SIG-M5 treated with dmso at 0.1 percent for 504 hours (cell line): ENCODE data around the gene A2ML1.
"Not testable (repeated sequence)": the region's sequence is repeated elsewhere in the genome, so short reads cannot be mapped to it uniquely, and the experiment has no call there.

Experiments used
- DNase-seq: peaks from one replicate; lab custom pipeline; 2025; ENCODE audit not compliant: unreplicated experiment; lab: John Stamatoyannopoulos, UW

A2ML1 gene

DNA sequence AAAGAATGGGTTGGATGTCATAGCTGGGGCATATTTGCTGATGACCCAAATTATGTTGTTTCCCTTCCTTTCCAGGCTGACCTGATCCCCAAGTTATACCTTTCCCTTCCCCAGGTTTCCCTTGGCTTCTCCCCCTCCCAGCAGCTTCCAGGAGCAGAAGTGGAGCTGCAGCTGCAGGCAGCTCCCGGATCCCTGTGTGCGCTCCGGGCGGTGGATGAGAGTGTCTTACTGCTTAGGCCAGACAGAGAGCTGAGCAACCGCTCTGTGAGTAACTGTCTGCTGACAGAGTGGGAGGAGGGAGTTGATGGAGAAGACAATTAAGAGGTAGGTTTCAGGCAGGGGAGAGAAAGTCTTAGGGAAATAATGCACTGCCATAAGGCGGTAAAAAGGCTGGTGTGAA, 25.0 kb downstream of the A2ML1 start:
- no peak for DNase-seq

GRCh38 chr12:8849876-8850275, 27.5 kb downstream of the A2ML1 start:
- peak; percentile 49 for DNase-seq

DNA sequence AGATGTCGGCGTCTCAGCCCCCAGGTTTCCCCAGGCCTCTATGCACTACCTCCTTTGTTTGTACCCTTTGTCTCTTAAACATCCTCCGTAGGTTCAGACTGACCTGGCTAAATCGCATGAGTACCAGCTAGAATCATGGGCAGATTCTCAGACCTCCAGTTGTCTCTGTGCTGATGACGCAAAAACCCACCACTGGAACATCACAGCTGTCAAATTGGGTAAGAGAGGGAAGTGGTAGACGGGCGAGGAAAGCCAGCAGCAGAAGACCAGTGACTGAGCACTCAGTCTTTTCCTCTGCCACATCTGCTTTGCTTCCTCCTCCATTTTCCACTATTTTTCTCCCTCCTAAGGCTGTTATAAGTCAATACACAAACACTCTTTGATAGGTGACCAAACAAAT, 29.7 kb downstream of the A2ML1 start:
- peak; percentile 49 for DNase-seq

GRCh38 chr12:8855891-8856290, 33.5 kb downstream of the A2ML1 start:
- no peak for DNase-seq

DNA sequence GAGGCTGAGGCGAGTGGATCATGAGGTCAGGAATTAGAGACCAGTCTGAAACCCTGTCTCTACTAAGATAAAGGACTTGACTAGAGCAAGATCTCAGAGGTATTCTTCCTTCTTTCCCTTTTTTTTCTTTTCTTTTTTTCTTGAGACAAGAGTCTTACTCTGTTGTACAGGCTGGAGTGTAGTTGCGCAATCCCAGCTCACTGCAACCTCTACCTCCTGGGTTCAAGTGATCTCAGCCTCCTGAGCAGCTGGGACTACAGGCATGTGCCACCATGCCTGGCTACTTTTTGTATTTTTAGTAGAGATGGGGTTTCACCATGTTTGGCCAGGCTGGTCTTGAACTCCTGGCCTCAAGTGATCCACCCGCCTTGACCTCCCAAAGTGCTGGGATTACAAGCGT, 37.0 kb downstream of the A2ML1 start:
- not testable (repeated sequence) for DNase-seq

GRCh38 chr12:8860165-8860961, 37.9 kb downstream of the A2ML1 start:
- DNase-seq = peak; percentile 65

- DNase-seq = no peak
Observed at GRCh38 chr12:8866429-8866828, 44.0 kb downstream of the A2ML1 start.

DNA sequence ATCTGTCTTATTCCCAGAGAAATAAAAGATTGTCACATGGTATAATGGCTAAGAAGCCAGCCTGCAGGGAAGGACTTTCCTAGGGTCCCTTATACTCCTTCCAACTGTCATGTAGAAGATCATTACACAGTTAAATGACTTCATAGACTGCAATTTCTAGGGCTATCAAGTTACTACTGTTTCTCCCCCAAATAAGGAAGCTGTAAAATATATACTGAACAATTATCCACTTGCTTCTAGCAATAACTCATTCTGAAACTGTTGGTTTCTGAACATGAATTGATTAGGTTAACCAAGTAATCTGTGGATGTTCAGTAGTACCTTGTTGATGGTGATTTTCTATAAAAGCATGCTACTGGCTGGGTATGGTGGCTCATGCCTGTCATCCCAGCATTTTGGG, 44.6 kb downstream of the A2ML1 start:
- DNase-seq = no peak

DNA sequence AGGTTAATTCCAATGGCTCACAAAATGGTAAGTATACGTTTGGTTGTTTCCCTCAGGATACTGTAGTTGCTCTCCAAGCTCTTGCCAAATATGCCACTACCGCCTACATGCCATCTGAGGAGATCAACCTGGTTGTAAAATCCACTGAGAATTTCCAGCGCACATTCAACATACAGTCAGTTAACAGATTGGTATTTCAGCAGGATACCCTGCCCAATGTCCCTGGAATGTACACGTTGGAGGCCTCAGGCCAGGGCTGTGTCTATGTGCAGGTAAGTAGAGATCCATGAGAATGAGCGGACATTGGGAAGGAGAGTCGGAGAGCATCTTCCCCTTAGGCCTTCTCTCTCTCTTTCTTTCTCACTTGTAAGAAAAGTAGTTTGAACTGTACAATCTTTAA, 45.4 kb downstream of the A2ML1 start:
- no peak for DNase-seq

DNA sequence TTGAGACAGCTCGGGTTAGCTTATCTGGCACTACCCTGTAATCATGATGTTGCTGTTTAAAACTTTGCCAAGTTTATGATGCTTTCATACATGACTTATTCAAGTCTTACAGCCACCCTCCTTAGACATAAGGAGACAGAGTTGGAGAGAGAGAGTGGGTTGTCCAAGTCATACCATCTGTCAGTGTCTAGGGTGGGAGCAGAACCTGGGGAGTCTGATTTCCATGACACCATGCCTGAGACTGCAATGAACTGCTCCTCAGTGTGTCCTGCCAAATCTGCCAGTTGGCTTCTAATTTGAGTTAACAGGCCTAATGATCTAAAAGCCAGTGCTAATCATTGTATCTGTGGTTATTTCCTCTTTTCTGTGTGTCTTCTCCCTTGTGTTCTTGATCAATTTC, 48.2 kb downstream of the A2ML1 start:
- no peak for DNase-seq

- no peak for DNase-seq
Observed at GRCh38 chr12:8871068-8871467, 48.6 kb downstream of the A2ML1 start.

GRCh38 chr12:8876887-8877286, 54.5 kb downstream of the A2ML1 start:
- DNase-seq = no peak

DNA sequence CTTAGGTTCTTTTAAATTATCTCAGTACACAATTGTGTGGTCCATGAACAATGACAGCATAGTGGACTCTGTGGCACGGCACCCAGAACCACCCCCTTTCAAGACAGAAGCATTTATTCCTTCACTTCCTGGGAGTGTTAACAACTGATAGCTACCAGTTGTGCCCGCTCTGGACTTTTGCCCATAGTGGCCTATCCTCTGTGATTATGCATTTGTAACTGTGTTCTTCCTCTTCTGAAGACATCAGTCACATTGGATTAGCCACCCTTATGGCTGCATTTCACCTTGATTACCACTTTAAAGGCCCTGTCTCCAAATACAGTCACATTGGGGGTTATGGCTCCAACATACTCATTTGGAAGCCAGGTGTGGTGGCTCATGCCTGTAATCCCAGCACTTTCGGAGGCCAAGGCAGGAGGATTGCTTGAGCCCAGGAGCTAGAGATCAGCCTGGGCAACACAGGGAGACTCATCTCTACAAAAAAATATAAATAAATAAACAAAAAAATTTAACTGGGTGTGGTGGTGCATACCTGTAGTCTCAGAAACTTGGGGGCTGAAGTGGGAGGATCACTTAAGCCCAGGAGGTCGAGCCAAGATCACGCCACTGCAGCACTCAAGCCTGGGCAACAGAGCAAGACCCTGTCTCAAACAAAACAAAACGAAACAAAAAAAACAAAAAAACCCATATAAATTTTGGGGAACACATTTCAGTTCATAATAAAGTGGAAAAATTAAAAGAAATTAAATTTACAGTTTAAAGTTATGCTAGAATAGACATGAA, 64.3 kb downstream of the A2ML1 start:
- no peak for DNase-seq

DNA sequence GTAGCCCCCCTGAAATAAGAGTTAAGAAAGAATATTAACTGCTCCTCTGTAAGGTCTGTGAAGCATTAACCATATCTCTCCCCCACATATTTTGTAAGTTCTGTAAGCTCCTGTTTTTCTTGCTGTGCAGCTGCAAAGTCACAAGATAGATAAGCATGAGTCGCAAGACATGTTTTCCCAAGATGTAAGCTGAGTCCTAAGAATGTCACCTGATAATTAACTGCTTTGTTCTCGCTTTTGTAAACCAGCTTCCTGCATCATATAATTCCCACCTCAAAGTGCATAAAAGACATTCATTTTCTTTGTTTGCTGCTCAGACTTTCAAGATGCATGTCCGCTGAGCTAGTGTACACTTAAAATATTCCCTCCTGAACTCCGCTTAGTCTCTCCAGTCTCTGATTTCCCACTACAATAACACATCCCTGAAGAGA, 64.9 kb downstream of the A2ML1 start:
- DNase-seq = no peak

DNA sequence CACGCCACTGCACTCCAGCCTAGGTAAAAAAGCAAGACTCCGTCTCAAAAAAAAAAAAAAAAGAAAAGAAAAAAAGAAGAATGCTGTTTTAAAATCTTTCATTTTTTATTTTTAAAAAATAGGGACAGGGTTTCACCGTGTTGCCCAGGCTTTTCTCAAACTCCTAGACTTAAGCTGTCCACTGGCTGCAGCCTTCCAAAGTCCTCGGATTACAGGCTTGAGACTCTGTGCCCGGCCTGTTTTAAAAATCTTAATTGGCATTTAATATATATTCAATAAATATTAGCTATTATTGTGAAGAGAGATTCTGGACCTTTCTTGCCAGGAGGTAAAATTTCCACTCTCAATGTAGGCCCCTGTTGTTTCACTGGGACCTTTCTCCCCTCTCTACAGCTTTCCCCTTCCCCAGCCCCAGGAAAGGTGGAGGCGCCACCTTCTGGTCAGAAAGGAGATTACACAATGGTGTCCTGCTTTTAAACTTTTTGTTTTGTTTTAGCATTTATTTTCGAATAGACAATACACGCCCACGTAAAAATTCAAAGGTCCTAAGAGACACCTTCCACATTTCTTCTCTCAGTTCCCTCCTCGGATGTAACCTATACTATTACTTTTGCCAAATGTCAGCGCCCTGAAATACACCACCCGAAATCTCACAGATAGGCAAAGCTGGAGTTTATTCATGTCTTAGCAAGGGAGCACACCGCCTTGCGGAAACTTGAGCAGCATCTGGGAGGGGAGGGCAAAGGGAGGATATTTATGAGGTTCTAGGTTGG, 68.1 kb downstream of the A2ML1 start:
- DNase-seq = peak; percentile 45

DNA sequence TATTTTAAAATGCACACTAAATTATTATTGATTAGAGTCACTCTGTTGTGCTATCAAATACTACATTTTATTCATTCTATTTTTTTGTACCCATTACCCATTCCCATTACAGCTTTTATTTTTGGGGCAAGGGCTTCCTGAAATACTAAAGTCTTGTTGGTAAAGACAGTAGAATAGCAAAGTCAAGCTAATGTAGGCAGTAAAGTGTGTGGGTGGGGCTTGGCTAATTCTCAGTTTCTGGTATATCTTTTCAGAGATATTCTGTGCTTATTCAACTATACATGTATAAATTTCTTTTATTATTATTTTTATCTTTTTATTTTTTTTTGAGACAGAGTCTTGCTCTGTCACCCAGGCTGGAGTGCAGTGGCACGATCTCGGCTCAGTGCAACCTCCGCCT, 69.6 kb downstream of the A2ML1 start:
- DNase-seq = no peak

DNA sequence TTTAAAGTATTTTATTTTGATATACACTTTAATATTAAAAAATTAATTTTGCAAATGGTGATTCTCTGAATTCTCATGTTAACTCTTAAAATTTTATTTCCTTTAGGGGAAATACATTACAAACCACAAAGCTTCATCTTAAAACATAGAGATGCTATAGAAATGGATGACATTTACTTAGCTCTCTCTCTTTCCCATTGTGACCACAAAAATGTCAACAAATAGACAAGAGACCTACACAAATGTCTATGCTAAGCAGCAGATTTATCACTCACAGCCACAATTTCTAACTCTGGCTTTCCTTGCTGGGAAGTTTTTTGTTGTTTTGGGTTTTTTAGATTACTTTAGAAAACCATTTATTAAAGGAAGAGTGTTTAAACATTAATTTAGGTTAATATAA, 72.0 kb downstream of the A2ML1 start:
- DNase-seq = no peak

DNA sequence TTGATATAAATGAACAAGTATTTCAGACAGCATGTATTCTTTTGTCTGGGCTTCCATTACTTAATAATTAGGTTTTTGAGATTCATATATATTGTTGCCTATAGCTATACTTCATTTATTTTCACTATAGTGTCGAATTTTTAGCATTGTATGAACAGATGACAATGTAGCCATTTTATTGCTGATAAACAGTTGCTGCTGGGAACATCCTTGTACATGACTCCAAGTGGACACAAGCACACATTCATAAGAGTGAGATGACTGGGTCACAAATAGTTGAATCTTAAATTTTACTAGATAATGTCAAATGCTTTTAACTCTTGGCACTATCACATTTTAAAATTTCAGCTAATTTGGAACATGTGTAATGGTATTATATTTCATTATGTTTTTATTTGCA, 72.6 kb downstream of the A2ML1 start:
- DNase-seq = no peak

- DNase-seq = no peak
Observed at GRCh38 chr12:8897081-8897480, 74.7 kb downstream of the A2ML1 start.

GRCh38 chr12:8899830-8900229, 77.4 kb downstream of the A2ML1 start:
- DNase-seq = peak; percentile 12

GRCh38 chr12:8902703-8903102, 80.3 kb downstream of the A2ML1 start:
- peak; percentile 57 for DNase-seq

GRCh38 chr12:8903646-8904045, 81.2 kb downstream of the A2ML1 start:
- no peak for DNase-seq
